Stimulated activated CD8-positive, alpha-beta memory T cell treated with anti-CD3 and anti-CD28 coated beads, Interleukin-7, amount 100 ng/mL, for 4 hours (primary cell): ENCODE measurements around the gene SLC24A3.

Source experiments
- DNase-seq, 2 donors: peaks; one replicate each; pipeline ENCODE4 v3.0.0-alpha.2; 2020; ENCODE audit warnings: low read depth in 2 of 2

SLC24A3 gene

GRCh38 chr20:19341348-19342053, 129.1 kb downstream of the SLC24A3 start:
- DNase-seq, result no peak

GRCh38 chr20:19344341-19344740, 131.9 kb downstream of the SLC24A3 start:
- DNase-seq, result no peak

GRCh38 chr20:19347943-19348456, 135.6 kb downstream of the SLC24A3 start:
- DNase-seq, result no peak

GRCh38 chr20:19348582-19348981, 136.1 kb downstream of the SLC24A3 start:
- DNase-seq, result no peak

- DNase-seq, result no peak
Observed at GRCh38 chr20:19349879-19350278, 137.4 kb downstream of the SLC24A3 start.

GRCh38 chr20:19351542-19351941, 139.1 kb downstream of the SLC24A3 start:
- no peak for DNase-seq

- no peak for DNase-seq
Observed at GRCh38 chr20:19354950-19355349, 142.5 kb downstream of the SLC24A3 start.

- DNase-seq, result no peak
Observed at GRCh38 chr20:19361790-19362189, 149.3 kb downstream of the SLC24A3 start.

GRCh38 chr20:19363476-19363875, 151.0 kb downstream of the SLC24A3 start:
- no peak for DNase-seq

GRCh38 chr20:19367591-19367990, 155.1 kb downstream of the SLC24A3 start:
- no peak for DNase-seq

- no peak for DNase-seq
Observed at GRCh38 chr20:19368351-19368750, 155.9 kb downstream of the SLC24A3 start.

- DNase-seq, result no peak
Observed at GRCh38 chr20:19370076-19371075, 157.9 kb downstream of the SLC24A3 start.

- no peak for DNase-seq
Observed at GRCh38 chr20:19371112-19371511, 158.7 kb downstream of the SLC24A3 start.

GRCh38 chr20:19374216-19374615, 161.8 kb downstream of the SLC24A3 start:
- DNase-seq, result no peak

- DNase-seq, result no peak
Observed at GRCh38 chr20:19375395-19375794, 163.0 kb downstream of the SLC24A3 start.

GRCh38 chr20:19375801-19376200, 163.4 kb downstream of the SLC24A3 start:
- DNase-seq, result no peak

- no peak for DNase-seq
Observed at GRCh38 chr20:19376451-19377229, 164.2 kb downstream of the SLC24A3 start.

- DNase-seq, result no peak
Observed at GRCh38 chr20:19378058-19378457, 165.6 kb downstream of the SLC24A3 start.

- DNase-seq, result no peak
Observed at GRCh38 chr20:19380211-19380610, 167.8 kb downstream of the SLC24A3 start.

- no peak for DNase-seq
Observed at GRCh38 chr20:19381947-19382346, 169.5 kb downstream of the SLC24A3 start.

- DNase-seq, result no peak
Observed at GRCh38 chr20:19382386-19383340, 170.2 kb downstream of the SLC24A3 start.
